Measurements from ENCODE around the gene SMG9.

SMG9 gene

DNA sequence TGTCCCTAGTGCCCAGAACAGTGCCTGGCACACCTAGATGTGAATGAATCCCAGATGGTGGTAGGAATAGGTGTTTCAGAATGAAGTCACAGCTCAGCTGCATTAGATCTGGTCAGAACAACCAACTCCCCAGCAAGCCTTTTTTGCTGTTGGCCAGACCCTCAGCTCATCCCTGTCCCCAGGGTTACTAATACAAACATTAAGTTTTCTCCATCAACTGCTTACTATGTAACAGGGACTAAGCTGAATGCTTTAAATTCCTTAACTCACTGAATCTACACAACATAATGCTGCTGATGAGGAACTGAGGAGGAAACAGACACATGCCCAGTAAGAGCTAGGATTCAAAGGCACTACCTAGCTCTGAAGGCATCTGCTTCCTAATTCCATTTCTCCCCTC, 18.8 kb downstream of the SMG9 start:
- TF ChIP-seq, protein P1, sequence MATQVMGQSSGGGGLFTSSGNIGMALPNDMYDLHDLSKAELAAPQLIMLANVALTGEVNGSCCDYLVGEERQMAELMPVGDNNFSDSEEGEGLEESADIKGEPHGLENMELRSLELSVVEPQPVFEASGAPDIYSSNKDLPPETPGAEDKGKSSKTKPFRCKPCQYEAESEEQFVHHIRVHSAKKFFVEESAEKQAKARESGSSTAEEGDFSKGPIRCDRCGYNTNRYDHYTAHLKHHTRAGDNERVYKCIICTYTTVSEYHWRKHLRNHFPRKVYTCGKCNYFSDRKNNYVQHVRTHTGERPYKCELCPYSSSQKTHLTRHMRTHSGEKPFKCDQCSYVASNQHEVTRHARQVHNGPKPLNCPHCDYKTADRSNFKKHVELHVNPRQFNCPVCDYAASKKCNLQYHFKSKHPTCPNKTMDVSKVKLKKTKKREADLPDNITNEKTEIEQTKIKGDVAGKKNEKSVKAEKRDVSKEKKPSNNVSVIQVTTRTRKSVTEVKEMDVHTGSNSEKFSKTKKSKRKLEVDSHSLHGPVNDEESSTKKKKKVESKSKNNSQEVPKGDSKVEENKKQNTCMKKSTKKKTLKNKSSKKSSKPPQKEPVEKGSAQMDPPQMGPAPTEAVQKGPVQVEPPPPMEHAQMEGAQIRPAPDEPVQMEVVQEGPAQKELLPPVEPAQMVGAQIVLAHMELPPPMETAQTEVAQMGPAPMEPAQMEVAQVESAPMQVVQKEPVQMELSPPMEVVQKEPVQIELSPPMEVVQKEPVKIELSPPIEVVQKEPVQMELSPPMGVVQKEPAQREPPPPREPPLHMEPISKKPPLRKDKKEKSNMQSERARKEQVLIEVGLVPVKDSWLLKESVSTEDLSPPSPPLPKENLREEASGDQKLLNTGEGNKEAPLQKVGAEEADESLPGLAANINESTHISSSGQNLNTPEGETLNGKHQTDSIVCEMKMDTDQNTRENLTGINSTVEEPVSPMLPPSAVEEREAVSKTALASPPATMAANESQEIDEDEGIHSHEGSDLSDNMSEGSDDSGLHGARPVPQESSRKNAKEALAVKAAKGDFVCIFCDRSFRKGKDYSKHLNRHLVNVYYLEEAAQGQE (IDR thresholded peaks at IDR 0.05; ENCODE audit: insufficient read depth in 1 of 2, low read depth in 2 of 2, low read length in 2 of 2): no peak
- TF ChIP-seq SIN3A (IDR thresholded peaks at IDR 0.05; ENCODE audit: borderline replicate concordance, insufficient read depth, low read length) (no peak), FOXP2 (optimal IDR thresholded peaks at IDR 0.05; ENCODE audit: borderline replicate concordance, extremely low read depth, extremely low read length, insufficient read depth) (no peak), POLR2AphosphoS5 (IDR thresholded peaks at IDR 0.05; ENCODE audit: low read depth, low read length) (no peak), TAF1 (IDR thresholded peaks at IDR 0.05; ENCODE audit: borderline replicate concordance, insufficient read depth, low read length) (no peak)

DNA sequence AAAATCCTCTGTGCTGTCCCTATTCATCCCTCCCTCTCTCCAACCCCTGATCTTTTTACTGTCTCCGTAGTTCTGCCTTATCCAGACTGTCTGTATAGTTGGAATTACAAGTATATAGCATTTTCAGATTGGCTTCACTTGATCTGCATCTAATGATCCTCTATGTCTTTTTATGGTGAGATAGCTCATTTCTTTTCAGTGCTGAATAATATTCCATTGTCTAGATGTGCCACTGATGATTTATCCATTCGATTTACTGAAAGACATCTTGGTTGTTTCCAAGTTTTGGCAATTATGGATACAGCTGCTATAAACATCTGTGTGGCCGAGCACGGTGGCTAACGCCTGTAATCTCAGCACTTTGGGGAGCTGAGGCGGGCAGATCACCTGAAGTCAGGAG, 19.7 kb downstream of the SMG9 start:
- no peak for TF ChIP-seq FOXP2 (optimal IDR thresholded peaks at IDR 0.05; ENCODE audit: borderline replicate concordance, extremely low read depth, extremely low read length, insufficient read depth)
- TF ChIP-seq SIN3A (IDR thresholded peaks at IDR 0.05; ENCODE audit: borderline replicate concordance, insufficient read depth, low read length): no peak
- no peak for TF ChIP-seq TAF1 (IDR thresholded peaks at IDR 0.05; ENCODE audit: borderline replicate concordance, insufficient read depth, low read length)
- TF ChIP-seq, protein P1 (IDR thresholded peaks at IDR 0.05; ENCODE audit: insufficient read depth in 1 of 2, low read depth in 2 of 2, low read length in 2 of 2): no peak
- no peak for TF ChIP-seq POLR2AphosphoS5 (IDR thresholded peaks at IDR 0.05; ENCODE audit: low read depth, low read length)

DNA sequence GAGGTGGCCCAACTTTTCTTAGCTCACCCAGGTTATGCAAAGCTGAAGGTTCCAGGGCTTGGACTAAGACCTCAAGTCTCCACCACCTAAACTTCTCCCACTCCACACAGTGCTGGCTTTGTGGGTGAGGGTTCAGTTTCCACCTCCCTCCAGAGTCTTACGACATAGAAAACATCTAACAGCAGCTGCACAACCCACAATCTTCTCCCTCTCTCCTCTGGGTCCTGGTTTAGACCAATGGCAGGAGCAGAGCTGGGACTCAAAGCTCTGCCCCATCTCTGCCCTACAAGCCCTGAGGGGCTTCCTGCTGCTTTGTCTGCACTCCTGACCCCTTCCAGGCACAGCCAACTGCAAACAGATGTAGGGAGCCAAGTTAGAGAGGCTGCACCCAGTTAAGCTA, 22.9 kb downstream of the SMG9 start:
- TF ChIP-seq SIN3A (IDR thresholded peaks at IDR 0.05; ENCODE audit: borderline replicate concordance, insufficient read depth, low read length) (no peak), FOXP2 (optimal IDR thresholded peaks at IDR 0.05; ENCODE audit: borderline replicate concordance, extremely low read depth, extremely low read length, insufficient read depth) (no peak), POLR2AphosphoS5 (IDR thresholded peaks at IDR 0.05; ENCODE audit: low read depth, low read length) (no peak), TAF1 (IDR thresholded peaks at IDR 0.05; ENCODE audit: borderline replicate concordance, insufficient read depth, low read length) (no peak)
- TF ChIP-seq, protein P1 (IDR thresholded peaks at IDR 0.05; ENCODE audit: insufficient read depth in 1 of 2, low read depth in 2 of 2, low read length in 2 of 2): no peak

DNA sequence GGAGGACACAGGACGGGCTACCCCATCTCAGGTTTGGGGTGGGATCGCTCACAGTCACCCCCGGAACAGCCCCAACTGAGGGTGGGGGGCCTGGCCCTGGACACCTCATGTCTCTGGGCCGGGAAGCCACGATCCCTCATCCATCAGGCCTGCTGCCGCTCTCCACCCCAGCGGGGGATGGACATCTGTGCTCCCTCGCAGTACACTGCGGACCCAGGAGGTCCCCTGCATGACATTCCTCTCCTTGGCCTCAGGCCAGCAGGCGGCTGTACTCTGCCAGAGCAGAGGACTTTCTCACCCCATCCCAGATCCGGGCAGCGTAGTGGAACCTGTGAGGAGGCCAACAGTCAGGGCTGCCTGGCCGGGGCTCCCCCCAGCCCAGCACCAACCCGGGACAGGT, 23.4 kb downstream of the SMG9 start:
- no peak for TF ChIP-seq POLR2AphosphoS5 (IDR thresholded peaks at IDR 0.05; ENCODE audit: low read depth, low read length)
- TF ChIP-seq TAF1 (IDR thresholded peaks at IDR 0.05; ENCODE audit: borderline replicate concordance, insufficient read depth, low read length): no peak
- no peak for TF ChIP-seq FOXP2 (optimal IDR thresholded peaks at IDR 0.05; ENCODE audit: borderline replicate concordance, extremely low read depth, extremely low read length, insufficient read depth)
- no peak for TF ChIP-seq SIN3A (IDR thresholded peaks at IDR 0.05; ENCODE audit: borderline replicate concordance, insufficient read depth, low read length)
- TF ChIP-seq, protein P1 (IDR thresholded peaks at IDR 0.05; ENCODE audit: insufficient read depth in 1 of 2, low read depth in 2 of 2, low read length in 2 of 2): no peak

DNA sequence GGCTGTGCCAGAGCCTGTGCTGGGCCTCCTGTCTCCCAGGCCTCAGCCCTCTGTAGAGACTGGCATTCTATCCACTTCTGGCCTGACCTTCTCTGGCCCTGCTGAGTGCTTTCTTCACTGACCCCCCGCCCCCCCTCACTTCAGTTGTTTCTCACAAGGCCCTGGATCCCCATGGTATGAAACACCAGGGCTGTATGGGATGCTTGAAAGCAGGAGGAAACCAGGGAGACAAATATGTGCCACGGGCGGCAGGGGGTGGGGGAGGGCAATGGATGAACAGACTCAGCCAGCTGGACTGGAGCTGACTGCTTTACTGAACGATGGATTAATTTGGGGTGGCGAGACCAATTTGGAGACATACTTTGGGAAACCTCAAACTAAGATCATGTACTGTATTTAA, 24.8 kb downstream of the SMG9 start:
- TF ChIP-seq SIN3A (IDR thresholded peaks at IDR 0.05; ENCODE audit: borderline replicate concordance, insufficient read depth, low read length) (no peak), TAF1 (IDR thresholded peaks at IDR 0.05; ENCODE audit: borderline replicate concordance, insufficient read depth, low read length) (no peak), FOXP2 (optimal IDR thresholded peaks at IDR 0.05; ENCODE audit: borderline replicate concordance, extremely low read depth, extremely low read length, insufficient read depth) (no peak), POLR2AphosphoS5 (IDR thresholded peaks at IDR 0.05; ENCODE audit: low read depth, low read length) (no peak)
